HG02678 (cell line): ENCODE data around the gene SYT6.

ENCODE experiments used
- ATAC-seq: cut with Tn5 transposase; IDR thresholded peaks from one replicate; pipeline ENCODE4 v1.9.1; 2021; ENCODE audit warnings: mild to moderate bottlenecking, moderate library complexity; ENCODE audit not compliant: unreplicated experiment

The SYT6 gene

GRCh38 chr1:114094675-114095074 lies 59.0 kb downstream of the SYT6 start:
- ATAC-seq, result no peak

- no peak for ATAC-seq
Observed at GRCh38 chr1:114094363-114094634, 59.4 kb downstream of the SYT6 start.

- no peak for ATAC-seq
Observed at GRCh38 chr1:114093624-114094362, 59.9 kb downstream of the SYT6 start.

GRCh38 chr1:114092186-114093062 lies 61.2 kb downstream of the SYT6 start:
- no peak for ATAC-seq

GRCh38 chr1:114091711-114092110 lies 62.0 kb downstream of the SYT6 start:
- ATAC-seq, result no peak

- no peak for ATAC-seq
Observed at GRCh38 chr1:114090738-114091505, 62.7 kb downstream of the SYT6 start.

GRCh38 chr1:114089502-114090138 lies 64.0 kb downstream of the SYT6 start:
- ATAC-seq, result no peak

- no peak for ATAC-seq
Observed at GRCh38 chr1:114088392-114089299, 65.0 kb downstream of the SYT6 start.

- no peak for ATAC-seq
Observed at GRCh38 chr1:114087495-114087894, 66.2 kb downstream of the SYT6 start.

- no peak for ATAC-seq
Observed at GRCh38 chr1:114086601-114087368, 66.9 kb downstream of the SYT6 start.

- no peak for ATAC-seq
Observed at GRCh38 chr1:114082867-114083585, 70.6 kb downstream of the SYT6 start.

- ATAC-seq, result no peak
Observed at GRCh38 chr1:114082304-114082630, 71.4 kb downstream of the SYT6 start.

- no peak for ATAC-seq
Observed at GRCh38 chr1:114081437-114082303, 72.0 kb downstream of the SYT6 start.

GRCh38 chr1:114080511-114081436 lies 72.9 kb downstream of the SYT6 start:
- ATAC-seq, result no peak

GRCh38 chr1:114079596-114080190 lies 74.0 kb downstream of the SYT6 start:
- ATAC-seq, result no peak

GRCh38 chr1:114078116-114078515 lies 75.6 kb downstream of the SYT6 start:
- no peak for ATAC-seq
